Activated CD8-positive, alpha-beta memory T cell treated with anti-CD3 and anti-CD28 coated beads, Interleukin-2, amount 50 U/mL, for 24 hours (primary cell): ENCODE measurements around the gene DCC.

ENCODE experiments used
- DNase-seq: peaks from one replicate; pipeline ENCODE4 v3.0.0-alpha.2; 2020; ENCODE audit errors: extremely low read depth

DCC gene, protein sequence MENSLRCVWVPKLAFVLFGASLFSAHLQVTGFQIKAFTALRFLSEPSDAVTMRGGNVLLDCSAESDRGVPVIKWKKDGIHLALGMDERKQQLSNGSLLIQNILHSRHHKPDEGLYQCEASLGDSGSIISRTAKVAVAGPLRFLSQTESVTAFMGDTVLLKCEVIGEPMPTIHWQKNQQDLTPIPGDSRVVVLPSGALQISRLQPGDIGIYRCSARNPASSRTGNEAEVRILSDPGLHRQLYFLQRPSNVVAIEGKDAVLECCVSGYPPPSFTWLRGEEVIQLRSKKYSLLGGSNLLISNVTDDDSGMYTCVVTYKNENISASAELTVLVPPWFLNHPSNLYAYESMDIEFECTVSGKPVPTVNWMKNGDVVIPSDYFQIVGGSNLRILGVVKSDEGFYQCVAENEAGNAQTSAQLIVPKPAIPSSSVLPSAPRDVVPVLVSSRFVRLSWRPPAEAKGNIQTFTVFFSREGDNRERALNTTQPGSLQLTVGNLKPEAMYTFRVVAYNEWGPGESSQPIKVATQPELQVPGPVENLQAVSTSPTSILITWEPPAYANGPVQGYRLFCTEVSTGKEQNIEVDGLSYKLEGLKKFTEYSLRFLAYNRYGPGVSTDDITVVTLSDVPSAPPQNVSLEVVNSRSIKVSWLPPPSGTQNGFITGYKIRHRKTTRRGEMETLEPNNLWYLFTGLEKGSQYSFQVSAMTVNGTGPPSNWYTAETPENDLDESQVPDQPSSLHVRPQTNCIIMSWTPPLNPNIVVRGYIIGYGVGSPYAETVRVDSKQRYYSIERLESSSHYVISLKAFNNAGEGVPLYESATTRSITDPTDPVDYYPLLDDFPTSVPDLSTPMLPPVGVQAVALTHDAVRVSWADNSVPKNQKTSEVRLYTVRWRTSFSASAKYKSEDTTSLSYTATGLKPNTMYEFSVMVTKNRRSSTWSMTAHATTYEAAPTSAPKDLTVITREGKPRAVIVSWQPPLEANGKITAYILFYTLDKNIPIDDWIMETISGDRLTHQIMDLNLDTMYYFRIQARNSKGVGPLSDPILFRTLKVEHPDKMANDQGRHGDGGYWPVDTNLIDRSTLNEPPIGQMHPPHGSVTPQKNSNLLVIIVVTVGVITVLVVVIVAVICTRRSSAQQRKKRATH (N-terminal part only)

DNA sequence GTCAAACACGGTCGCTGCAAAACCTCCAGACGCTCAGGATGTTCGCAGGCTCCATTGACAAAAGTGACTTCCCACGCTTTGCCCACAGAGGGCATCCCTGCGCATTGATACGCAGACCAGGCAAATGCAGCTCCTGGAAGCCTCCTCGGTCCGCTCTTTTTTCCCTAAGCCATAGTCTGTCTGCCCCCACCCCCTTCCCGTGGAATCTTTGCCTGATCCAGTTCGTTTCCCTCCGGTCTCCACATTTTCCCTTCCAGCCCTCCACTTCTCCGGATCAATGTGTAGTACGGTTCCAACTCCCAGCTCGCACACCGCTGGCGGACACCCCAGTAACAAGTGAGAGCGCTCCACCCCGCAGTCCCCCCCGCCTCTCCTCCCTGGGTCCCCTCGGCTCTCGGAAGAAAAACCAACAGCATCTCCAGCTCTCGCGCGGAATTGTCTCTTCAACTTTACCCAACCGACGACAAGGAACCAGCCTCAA is at the start of gene DCC:
TSS of gene DCC (plus strand) at position 307 of the 481 bp plus-strand sequence. CDS start 591 bp downstream, outside the sequence.
- DNase-seq, result no peak

DNA sequence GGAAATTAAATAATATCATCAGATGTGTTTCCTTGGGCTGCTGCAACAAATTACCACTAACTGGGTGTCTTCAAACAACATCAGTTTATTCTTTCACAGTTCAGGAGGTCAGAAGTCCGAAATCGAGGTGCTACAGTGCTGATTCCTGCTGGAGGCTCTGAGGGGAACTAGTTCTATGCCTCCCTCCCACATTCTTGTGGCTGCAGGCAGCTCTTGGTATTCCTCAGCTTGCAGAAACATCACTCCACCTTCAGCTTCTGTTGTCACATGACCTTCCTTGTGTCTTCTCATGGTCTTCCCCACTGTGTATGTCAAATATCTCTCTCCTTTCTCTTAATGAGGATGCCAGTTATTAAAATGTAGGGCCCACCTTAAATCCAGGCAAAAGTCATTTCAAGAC is 29.3 kb upstream of the DCC start:
- no peak for DNase-seq

DNA sequence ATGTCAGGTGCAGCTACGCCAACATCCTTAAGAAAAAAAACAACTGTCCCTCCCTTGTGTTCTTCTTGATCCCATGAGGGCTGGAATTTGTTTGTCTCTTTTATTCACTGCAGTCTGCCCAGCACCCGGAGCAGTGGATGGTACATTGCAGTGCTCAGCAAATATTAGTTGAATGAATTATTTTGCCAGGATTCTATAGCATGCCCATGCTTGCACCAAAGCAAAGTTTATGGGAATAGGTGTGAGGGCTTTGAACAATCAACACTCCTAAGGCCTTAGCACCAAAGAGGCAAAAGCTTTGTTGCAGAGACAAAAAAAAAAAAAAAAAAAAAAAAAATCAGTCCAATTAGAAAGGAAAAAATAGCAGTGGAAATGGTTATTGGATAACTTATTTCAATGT is 28.7 kb upstream of the DCC start:
- DNase-seq, result no peak

DNA sequence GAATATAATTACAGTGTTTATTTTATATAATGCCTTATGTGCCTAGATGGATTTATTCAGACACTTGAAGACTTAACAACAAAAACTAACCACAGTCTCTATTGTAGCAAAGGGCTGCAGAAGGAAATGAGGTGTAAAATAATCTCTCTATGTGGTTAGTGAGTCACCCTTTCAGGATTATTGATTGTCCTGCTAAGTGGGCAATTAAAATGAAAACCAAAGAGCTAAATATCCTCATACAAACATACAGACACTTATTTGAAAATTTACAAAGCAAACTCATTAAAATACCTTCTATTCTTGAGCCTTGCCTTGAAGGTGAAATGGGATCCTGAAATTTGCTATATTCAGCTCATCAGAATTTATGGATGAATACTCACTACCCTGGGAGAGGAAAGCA is 27.7 kb upstream of the DCC start:
- DNase-seq, result no peak

DNA sequence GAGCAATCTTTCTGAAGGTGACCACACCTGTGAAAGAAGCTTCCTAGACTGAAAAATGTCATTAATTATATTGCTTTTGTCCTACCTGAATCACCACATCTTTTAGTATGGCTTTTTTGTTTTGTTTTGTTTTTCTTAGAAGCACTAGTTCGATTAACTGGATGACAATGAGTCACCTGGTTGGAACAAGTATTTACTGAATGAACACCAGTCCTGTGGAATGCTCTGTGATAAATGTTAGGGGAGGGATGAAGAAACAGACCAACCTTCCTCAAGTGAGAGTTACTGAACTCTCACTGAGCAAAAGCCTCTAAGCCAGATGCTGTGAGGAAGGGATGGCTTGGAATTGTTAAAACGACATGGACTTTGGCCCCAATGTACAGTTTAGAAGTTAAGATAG is 26.8 kb upstream of the DCC start:
- DNase-seq, result no peak

DNA sequence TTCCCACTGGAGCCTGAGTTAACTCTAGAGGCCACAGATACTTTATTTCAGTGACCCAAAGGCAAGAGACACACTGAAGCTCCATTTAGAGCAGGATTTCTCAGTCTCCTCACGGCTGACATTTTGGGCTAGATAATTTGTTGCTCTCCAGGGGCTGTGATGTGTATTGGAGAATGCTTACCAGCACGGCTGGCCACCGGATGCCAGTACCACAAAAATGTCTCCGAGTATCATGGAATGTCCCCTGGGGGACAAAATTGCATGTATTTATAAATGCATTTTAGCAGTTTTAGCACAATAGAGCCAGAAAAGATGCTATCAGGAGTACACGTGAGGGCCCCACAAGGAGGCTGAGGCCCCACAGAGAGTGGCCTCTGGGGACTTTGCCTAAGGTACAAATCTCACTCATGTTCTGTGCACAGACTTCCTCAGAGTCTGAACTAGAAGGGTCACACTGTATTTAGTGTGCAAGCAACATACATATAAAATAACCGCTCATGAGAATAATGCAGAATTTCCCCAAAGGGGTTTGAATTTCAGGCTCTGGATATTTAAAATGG is 20.5 kb upstream of the DCC start:
- no peak for DNase-seq

DNA sequence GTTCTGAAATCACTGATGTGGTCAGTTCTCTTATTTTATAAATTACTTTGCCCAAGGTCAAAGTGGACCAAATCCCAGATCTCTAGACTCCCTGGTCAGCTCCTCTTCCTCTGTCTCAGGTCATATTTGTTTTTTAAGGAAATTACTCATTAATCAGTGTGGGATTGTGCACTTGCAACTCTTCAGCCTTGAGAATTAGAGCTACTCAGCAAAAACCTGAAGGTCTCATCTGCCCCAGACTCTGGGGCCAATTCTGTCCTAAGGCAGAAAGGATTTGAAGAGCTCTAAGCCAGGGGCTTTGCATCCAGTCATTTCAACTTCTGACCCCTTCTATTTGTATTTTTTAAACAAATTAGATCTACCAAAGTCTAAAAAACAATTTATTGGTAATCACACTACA is 17.7 kb upstream of the DCC start:
- no peak for DNase-seq

DNA sequence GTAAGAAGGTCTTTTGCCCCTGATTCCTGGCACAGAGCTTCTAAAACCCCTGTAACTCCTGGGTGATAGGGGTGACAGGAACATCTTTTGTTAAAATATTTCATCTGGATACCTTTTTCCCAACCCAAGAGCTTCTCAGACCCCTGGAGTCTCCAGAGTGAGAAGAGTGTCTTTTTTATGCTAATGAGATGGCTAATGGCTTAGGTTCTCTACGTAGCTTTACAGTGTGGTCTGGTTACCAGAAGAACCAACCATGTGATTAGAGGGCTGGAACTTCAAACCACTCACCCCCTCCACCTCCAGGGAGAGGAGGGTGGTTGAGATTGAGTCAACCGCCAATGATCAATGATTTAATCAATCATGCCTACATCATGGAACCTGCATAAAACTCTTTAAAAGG is 16.2 kb upstream of the DCC start:
- DNase-seq, result no peak

DNA sequence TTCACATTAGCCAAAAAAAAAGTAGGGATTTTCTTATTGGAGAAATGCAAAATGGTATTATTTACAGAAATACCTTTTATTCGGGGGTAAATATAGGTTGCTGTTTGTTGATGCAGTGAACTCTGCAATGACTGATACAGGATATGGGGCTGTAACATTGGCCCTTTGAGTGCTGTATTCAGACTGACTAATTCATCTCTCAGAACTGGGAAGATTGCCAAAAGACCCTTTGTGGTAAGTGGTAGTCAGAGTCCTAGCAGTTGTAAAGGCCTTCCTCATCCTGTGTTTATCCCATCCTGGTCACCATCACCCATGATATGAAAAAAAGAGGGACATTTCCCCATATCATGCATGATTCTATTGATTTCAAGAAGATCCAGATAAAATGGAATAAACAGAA is 14.0 kb upstream of the DCC start:
- DNase-seq, result no peak

DNA sequence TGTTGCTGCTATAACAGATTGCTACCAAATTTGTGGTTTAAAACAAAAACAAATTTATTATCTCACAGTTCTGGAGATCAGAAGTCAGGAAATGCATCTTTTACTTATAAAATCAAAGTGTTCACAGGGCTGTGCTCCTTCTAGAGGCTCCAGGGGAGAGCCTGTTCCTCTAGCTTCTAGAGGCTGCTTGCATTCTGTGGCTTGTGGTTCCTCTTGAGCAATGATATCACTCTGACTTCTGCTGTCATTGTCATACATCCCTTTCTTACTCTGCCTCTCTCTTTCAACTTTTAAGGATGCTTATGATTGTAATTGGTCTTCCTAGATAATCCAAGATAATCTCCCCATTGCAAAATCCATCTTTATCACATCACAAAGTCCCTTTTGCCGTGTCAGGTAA is 6.1 kb upstream of the DCC start:
- no peak for DNase-seq

DNA sequence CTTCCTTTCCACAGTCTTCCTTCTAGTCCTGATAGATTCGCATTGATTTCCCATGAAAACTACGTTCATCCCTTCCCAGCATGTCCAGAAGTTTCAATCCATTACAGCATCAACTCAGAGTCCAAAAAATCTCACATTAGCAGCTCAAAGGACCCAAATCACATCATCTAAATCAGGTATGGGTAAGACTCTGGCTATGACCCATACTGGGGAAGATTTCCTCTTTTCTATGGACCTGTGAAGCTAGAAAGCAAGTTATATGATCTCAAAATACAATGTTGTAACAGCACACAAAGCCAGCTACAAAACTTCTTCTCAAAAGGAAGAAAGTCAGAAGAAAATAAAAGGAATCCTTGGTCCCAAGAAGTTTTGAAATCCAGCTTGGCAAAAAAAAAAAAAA is 5.7 kb upstream of the DCC start:
- DNase-seq, result no peak

DNA sequence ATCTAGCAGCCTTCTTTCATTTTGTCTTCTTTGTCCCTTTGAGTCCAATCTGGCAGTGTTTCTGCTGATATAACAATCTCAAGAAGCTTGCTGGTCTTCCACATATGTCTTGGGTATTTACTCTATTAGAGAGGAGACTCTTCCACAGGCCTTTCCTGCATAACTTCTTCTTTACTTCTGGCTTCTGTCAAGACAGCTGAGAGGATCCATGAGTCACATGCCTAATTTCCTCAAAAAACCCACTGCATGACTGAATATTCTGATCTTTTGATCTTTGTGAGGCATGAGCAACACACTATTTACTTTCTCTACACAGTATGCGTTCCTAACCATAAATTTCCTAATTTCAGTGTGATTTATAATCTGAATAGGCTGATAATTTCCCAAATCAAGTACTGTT is 5.1 kb upstream of the DCC start:
- no peak for DNase-seq

DNA sequence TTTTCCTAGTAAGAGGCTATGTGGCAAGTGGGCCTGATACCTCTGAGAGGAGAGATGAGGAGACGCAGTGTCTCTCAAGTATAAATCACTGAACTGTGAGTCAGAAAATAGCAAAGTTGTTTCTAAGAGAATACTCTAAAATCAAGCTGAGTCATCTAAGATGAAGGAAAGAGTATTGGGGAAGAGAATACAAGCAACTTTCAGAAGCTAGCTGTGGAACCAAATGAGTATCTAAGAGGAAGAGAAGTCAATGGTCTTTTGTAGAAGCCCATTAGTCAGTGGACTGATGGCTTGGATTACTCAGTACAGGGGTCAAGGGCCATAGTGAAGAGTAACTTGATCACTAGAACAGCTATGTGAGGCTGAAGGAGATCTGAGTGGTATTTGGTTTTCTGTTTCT is 2.7 kb upstream of the DCC start:
- DNase-seq, result no peak

DNA sequence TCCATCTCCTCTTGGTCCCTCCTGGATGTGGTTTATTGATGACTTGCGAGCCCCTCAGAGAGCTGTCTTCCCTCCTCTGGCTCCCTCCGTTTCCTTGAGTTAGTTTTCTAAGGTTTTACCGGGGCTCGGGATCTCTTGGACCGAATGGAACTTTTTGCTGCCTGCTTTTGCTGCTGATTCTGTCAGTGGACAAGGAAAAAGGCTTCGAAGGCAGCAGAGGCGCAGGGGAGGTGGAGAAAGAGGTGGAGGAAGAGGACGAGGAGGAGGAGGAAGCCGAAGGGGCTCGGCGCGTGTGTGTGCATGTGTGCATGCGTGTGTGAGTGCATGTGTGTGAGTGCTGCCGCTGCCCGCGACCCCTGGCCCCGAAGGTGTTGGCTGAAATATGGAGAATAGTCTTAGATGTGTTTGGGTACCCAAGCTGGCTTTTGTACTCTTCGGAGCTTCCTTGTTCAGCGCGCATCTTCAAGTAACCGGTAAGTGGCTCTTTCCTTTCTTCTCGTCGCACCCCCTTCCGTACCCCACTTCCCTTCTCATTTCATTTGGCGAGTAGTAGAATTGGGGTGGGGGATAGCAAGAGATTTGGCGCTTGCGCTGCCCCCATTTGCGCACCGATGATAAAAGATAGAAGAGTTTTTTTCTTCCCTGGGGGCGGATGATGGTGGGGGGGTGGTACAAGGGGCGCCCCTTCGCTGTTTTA is 557 bp downstream of the DCC start:
- DNase-seq, result no peak

DNA sequence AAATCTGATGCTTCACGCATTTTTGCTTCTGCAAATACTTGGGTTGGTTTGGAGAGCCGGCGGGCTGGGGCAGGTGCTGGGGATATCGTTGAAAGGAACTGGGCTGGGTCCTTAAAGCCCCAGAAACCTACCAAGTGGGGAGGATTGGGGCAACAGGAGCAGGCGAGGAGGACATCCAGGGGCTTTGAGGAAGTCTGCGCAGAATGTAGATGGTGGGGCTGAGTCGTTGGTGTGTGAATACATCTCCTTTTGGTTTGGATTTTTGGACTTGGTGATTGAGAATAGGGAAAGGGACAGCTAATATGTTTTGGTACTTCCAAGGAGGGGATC is 1.1 kb downstream of the DCC start:
- DNase-seq, result no peak

DNA sequence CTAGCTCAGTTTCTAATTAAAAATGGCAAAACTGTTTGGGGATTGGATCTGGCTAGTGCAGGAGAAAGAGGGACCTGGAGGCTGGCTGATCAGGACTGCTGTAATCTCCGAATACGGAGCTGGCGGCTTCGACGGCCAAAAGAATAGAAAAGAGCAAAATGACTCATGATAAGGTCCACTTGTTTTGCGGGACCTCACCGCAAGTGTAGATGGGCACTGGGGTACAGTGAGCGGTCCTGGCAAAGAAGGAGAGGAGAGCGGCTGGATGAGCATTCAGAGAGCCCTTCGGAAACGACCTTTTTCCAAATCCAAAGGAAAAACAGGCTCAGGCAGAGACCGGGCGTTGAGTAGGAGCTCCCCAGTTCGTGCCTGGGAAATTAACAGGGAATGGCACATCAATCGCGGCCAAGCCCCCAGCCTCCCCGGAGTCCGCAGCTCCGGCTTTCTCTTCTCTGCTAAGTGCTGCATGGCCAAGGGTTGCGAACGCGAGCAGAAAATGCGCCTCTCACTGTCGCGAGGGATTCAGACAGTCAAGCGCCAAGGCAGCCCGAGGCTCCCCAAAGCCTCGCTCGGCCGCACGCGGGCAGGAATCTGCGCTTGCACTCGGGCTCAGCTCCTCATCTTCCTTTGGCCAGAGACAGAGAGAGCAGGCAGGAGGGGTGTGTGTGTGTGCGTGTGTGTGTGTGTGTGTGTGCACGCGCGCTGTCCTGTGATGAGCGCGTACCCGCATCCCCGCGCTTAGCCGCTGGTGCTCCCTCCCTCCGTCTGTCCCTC is 1.8 kb downstream of the DCC start:
- DNase-seq, result no peak

DNA sequence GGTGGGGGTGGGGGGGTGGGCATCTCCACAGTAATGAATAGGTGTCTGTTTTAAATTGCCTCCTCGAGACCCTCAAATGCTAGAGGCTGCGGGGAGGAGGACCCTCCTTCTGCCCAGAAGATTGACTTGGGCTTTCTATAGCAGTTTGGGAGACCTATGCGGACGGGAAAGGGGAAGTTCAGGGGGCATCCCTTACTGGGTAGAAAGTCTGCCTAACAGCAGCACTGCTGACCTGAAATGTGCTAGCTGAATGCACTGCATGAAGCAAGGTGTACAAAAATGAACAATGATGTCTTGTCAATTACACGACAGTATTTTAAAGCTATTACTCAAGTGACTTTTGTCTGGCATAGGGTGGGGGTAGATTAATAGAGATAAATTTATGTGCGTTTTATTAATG is 2.5 kb downstream of the DCC start:
- DNase-seq, result no peak

DNA sequence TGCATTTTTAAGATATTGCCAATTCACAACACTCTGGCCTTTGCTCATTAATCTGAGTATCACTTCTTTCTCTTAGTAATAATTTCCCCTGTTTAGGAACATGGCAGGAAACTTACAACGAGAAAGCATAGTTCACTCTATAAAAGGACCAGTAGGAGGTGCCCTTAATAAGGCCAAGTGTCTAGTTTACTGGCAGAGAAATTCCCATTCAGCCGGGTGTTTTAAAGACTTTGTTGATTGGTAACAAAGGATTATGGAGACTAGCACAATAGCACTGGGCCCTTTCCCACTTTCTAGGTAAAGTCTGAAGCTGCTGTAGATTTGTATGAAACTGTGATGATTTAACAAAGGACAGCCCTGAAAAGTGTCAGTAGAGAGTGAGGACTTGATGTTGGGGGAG is 3.1 kb downstream of the DCC start:
- DNase-seq, result no peak

DNA sequence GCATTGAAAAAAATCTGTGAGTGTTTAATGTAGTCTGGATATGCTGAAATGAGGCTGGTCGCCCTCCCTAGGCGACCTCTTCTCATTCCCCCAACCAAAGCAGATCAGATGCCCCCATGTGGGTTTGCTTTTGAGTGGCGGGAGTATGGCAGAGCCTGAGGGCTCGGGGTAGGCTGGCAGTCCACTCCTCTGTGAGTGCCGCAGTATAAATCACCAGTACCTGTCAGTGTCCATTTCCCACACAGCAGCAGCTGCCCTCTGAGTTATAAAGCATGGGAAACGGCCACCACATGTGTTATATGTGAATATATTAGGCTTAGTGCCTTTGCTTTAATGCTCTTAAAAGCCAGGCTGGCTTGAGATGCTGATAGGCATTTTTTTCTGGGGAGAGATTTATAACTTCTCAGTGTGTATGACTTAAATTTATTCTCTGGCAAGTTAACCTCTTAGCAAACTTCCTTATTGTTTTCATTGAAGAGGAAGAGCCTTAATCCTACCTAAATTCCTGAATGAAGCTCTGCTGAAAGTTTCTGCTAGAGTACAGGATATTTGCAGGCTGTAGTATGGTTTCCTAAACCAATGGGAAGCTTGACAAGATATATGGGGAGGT is 3.8 kb downstream of the DCC start:
- no peak for DNase-seq

DNA sequence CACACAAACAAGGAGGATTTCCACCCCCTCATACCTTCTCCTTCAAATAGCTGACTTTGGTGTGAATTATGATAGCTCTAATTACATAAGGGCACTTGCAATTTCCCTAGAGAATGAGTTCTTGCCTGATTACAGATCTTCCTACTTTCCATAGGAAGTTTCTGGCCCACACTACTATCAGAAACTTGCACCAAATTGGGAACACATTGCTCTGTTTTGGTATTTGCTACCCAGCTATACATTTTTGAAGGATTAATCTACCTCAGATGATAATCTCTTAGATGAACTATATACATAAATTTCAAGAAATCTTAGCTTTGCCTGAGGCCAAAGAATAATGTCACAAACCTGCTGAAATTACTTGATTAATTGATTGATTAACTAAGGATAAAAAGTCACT is 4.9 kb downstream of the DCC start:
- no peak for DNase-seq
